ENCODE data around the gene NECTIN4. TPM values are rescaled to one million over a fixed set of nuclear protein-coding genes. Genes with fewer than 3 reads are reported as not detected.

The NECTIN4 gene
- total and polyA plus RNA-seq, 2 of the 13 experiments (the other 11 are each of a cell fraction or from before 2014, with no cell fraction given) = 5.9 to 12.4 TPM

GRCh38 chr1:161132410-161133219 lies 43.3 kb upstream of the NECTIN4 start, which contains the start of gene DEDD (continued):
- TF ChIP-seq ATF7 (IDR thresholded peaks at IDR 0.05) (no peak), ATF7 (CRISPR knock-in tag; IDR thresholded peaks at IDR 0.05) (no peak), SRSF4 (IDR thresholded peaks at IDR 0.05; ENCODE audit: low read depth, low read length, poor library complexity, severe bottlenecking) (no peak), ZFP1 (CRISPR knock-in tag; IDR thresholded peaks at IDR 0.05) (0 out of 2 replicates have a peak, but pooled peaks have one; percentile 44), ZNF281 (CRISPR knock-in tag; IDR thresholded peaks at IDR 0.05; ENCODE audit: borderline replicate concordance) (peak; percentile 84; the same call in 1 of the 2 replicates), CREB1 (IDR thresholded peaks at IDR 0.05) (no peak), CREB1 (CRISPR knock-in tag; IDR thresholded peaks at IDR 0.05) (peak; percentile 63), HOXA5 (CRISPR knock-in tag; IDR thresholded peaks at IDR 0.05) (no peak), ESRRA (CRISPR knock-in tag; IDR thresholded peaks at IDR 0.05; ENCODE audit: low read depth) (no peak), JARID2 (CRISPR knock-in tag; IDR thresholded peaks at IDR 0.05; ENCODE audit: insufficient replicate concordance) (no peak), SOX6 (IDR thresholded peaks at IDR 0.05) (no peak), SOX6 (CRISPR knock-in tag; IDR thresholded peaks at IDR 0.05) (peak; percentile 31), NFAT5 (CRISPR knock-in tag; IDR thresholded peaks at IDR 0.05) (no peak), NFYB (CRISPR knock-in tag; IDR thresholded peaks at IDR 0.05) (no peak), FUBP1 (CRISPR knock-in tag; IDR thresholded peaks at IDR 0.05; ENCODE audit: borderline replicate concordance) (no peak), FOSL2 (CRISPR knock-in tag; IDR thresholded peaks at IDR 0.05) (peak; percentile 84), ZBTB1 (CRISPR knock-in tag; IDR thresholded peaks at IDR 0.05; ENCODE audit: borderline replicate concordance) (no peak)
- TF ChIP-seq, protein P1, sequence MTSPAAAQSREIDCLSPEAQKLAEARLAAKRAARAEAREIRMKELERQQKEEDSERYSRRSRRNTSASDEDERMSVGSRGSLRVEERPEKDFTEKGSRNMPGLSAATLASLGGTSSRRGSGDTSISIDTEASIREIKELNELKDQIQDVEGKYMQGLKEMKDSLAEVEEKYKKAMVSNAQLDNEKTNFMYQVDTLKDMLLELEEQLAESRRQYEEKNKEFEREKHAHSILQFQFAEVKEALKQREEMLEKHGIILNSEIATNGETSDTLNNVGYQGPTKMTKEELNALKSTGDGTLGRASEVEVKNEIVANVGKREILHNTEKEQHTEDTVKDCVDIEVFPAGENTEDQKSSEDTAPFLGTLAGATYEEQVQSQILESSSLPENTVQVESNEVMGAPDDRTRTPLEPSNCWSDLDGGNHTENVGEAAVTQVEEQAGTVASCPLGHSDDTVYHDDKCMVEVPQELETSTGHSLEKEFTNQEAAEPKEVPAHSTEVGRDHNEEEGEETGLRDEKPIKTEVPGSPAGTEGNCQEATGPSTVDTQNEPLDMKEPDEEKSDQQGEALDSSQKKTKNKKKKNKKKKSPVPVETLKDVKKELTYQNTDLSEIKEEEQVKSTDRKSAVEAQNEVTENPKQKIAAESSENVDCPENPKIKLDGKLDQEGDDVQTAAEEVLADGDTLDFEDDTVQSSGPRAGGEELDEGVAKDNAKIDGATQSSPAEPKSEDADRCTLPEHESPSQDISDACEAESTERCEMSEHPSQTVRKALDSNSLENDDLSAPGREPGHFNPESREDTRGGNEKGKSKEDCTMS (CRISPR knock-in tag; conservative IDR thresholded peaks at IDR 0.05) = no peak

Data from HepG2 (cell line).